GM12872 (cell line): Measurements from ENCODE around the gene KLHL30.

Experiments
- CTCF ChIP-seq: IDR thresholded peaks from 3 replicates; pipeline ENCODE4 v1.5.1; 2011; ENCODE audit warnings: low read depth, mild to moderate bottlenecking, low read length, moderate library complexity; ENCODE audit not compliant: insufficient read depth

Gene KLHL30

GRCh38 chr2:238169048-238169707, 30.7 kb downstream of the KLHL30 start:
- no peak for TF ChIP-seq CTCF

GRCh38 chr2:238169708-238170251, 31.3 kb downstream of the KLHL30 start:
- TF ChIP-seq CTCF = no peak

GRCh38 chr2:238170386-238171071, 32.1 kb downstream of the KLHL30 start:
- no peak for TF ChIP-seq CTCF

- TF ChIP-seq CTCF = no peak
Measured at GRCh38 chr2:238171575-238172187, 33.2 kb downstream of the KLHL30 start.

- TF ChIP-seq CTCF = no peak
Measured at GRCh38 chr2:238172439-238172838, 34.0 kb downstream of the KLHL30 start.

GRCh38 chr2:238173692-238174091, 35.2 kb downstream of the KLHL30 start:
- peak; percentile 45; the same call in 2 of the 3 replicates for TF ChIP-seq CTCF

GRCh38 chr2:238174291-238174690, 35.8 kb downstream of the KLHL30 start:
- TF ChIP-seq CTCF = no peak
